HG03045 (cell line): ENCODE data around the gene PCF11.

Source experiments
- ATAC-seq: cut with Tn5 transposase; IDR thresholded peaks from one replicate; pipeline ENCODE4 v1.9.1; 2021; ENCODE audit warnings: mild to moderate bottlenecking, moderate library complexity; ENCODE audit not compliant: unreplicated experiment

The PCF11 gene

DNA sequence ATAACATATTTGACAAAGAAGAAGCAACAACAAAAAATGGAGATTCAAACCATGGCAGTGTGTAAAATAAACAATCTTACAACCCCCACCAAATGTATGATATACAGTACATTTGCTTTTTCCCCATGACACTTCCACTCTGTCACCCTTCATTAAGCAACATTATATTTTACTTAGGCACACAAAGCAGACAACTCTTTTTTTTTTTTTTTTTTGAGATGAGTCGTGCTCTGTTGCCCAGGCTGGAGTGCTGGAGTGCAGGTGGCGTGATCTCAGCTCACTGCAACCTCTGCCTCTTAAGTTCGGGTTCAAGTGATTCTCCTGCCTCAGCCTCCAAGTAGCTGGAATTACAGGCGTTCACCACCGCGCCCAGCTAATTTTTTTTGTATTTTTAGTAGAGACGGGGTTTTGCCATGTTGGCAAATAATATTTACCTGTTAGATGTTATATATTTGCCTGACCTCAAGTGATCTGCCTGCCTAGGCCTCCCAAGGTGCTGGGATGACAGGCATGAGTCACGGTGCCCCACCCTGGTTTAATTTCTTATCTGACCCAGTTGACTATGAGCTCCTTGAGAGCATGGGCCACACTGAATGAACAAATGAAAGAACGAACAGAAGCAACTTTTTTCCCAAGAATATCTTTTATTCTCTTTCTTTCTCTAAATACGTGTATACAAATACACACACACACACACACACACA lies 5.5 kb upstream of the PCF11 start:
- no peak for ATAC-seq

- ATAC-seq, result no peak
These were observed 4.7 kb upstream of the PCF11 start for GRCh38 chr11:83152264-83152663.

DNA sequence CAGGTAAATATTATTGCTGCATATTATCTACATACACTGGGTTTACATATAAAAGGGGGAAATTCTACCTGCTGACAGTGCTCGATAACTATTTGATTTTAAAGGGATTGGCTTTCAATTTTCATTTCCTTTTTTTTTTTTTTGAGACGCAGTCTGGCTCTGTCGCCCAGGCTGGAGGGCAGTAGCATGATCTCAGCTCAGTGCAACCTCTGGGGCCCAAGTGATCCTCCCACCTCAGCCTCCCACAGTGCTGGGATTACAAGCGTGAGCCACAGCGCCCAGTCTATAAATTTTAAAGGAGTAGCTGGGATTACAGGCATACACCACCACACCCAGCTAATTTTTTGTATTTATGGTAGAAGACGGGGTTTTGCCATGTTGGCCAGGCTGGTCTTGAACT lies 3.2 kb upstream of the PCF11 start:
- no peak for ATAC-seq

GRCh38 chr11:83156144-83156995 lies 561 bp upstream of the PCF11 start:
- ATAC-seq, result peak; percentile 95

- no peak for ATAC-seq
These were observed 844 bp downstream of the PCF11 start for GRCh38 chr11:83157594-83158356.

GRCh38 chr11:83158357-83158786 lies 1.4 kb downstream of the PCF11 start:
- no peak for ATAC-seq

DNA sequence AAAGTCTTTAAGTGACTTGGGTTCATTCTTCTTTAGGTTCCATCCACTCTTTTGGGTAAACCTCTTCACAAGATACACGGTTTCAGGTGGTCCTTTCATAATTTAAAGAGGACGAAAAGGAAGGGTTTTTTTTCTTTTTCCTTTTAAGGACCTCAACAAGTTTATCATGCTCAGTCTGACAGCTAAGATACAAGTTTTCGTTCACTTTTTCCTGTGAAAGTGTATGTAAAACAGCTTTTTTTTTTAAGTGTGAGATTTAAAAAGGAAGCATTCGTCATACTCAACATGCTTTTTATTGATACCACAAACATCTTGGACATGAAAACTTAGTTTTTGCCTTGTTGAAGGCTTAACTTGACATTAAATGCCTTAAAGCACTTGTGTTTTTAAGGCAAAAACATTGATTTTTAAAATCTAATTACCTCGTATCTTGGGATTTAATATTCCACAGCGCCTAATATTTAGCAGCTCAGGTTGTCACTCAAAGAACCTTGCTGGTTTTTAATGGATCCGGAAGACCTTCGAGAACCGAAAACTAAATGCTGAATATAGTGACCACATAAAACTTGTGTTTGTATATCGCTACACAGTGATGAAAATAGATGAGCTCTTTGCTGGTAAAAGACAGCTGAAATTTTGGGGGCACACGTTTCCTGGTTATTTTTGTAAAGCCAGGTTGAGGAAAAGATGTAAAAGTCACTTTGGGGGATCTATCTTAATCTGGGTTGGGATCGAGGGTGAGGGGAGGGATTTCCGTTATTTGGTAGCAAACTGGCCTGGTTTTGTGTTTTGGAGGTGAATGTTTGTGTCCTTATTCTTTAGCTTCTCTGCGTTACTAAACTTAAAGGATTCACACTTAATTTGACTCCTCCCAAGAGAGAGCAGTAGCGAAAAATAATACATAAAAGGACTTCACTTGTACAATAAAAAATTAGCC lies 2.3 kb downstream of the PCF11 start:
- ATAC-seq, result no peak

DNA sequence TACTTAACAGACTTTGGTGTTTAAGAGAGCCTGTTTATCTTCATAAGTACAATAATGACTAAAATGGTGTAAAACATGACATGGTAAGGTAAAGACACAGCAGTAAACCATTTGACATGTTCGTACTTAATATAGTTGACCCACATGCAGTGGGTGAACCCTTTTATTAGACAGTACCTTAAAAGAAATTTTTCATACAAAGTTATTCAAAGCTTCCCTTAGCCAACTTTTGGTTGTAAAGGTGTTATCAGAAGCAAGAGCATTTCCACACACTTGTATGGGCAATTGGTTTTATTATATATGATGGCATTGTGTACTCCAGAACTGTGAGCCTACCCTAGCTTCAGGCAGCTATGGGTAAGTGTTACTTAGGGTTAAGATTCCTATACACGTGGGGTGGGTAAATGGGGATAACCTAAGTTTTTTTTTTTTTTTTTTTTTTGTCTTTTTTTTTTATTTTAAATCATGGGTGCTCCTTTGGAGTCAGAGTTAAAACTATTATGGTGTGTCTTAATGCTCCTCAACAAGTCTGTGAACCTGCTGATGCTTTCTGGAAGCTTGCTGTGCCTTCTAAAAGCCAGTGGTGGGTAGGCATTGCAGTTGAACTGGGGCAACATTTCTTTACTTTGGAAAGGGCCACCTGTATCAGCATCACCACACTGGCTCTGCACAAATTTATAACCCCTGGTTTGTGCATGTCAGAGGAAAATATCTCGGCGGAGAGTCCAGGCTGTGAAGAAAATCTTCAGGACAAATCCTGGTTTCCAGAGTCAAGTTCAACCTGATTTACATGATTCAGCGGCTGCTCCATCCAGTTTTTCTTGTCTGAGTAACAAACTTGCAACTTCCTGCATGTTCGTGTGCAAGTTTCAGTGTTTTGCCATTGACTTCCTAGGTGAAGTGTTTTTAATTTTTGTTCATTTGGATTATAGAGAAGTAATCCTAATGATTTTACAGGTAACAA lies 3.3 kb downstream of the PCF11 start:
- no peak for ATAC-seq

- no peak for ATAC-seq
These were observed 4.8 kb downstream of the PCF11 start for GRCh38 chr11:83161610-83162199.

GRCh38 chr11:83162377-83162776 lies 5.4 kb downstream of the PCF11 start:
- ATAC-seq, result peak; percentile 54

- ATAC-seq, result no peak
These were observed 9.4 kb downstream of the PCF11 start for GRCh38 chr11:83166193-83166866.

DNA sequence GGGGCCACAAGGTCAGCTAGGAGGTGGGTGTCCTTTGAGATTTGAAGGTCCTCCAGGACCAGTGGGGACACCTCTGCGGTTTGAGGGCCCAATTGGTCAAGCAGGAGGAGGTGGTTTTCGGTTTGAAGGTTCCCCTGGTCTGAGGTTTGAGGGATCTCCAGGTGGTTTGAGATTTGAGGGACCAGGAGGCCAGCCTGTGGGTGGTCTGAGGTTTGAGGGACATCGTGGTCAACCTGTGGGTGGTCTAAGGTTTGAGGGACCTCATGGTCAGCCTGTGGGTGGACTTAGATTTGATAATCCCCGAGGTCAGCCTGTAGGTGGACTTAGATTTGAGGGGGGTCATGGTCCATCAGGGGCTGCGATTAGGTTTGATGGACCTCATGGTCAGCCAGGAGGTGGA lies 11.8 kb downstream of the PCF11 start:
- no peak for ATAC-seq

- no peak for ATAC-seq
These were observed 13.9 kb downstream of the PCF11 start for GRCh38 chr11:83170865-83171264.

GRCh38 chr11:83172551-83172950 lies 15.6 kb downstream of the PCF11 start:
- ATAC-seq, result no peak

GRCh38 chr11:83174008-83174407 lies 17.1 kb downstream of the PCF11 start:
- no peak for ATAC-seq

GRCh38 chr11:83175815-83176214 lies 18.9 kb downstream of the PCF11 start:
- no peak for ATAC-seq

DNA sequence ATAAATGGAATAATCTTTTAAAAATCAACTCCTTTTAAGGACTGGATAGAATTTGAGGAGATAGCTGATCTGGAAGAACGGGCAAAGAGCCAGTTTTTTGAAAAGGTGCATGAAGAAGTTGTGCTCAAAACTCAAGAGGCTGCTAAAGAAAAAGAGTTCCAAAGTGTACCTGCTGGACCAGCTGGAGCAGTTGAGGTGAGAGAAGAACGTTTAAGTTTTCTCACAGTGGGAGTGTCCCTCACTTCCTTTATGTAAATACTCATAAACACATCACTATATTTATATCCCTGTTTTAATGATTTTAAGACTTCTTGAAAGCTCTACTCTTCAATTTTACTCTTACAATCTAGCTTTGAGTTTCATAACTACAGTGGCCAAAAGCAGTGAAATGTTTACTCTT lies 24.9 kb downstream of the PCF11 start:
- no peak for ATAC-seq

DNA sequence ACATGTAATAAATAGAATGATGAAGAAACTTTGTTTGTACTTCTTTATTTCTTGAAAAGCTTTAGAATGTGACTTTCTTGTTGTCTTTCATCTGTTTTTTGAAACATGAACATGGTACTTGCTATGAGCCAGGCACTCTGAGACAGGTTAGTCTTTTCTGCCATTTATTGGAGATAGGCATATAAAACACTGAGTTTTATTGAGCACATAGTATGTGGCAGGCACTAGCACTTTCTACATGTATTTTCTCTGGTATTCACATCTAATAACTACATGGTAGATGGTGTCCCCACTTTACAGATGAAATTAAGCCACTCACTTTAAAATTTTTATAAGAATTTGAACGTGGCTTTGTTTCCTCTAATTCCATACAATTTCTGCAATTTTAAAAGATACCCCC lies 28.8 kb downstream of the PCF11 start:
- ATAC-seq, result no peak
